ENCODE results near the gene TTYH3. TPM values are rescaled to one million over a fixed set of nuclear protein-coding genes. Genes with fewer than 3 reads are reported as not detected.
"Not testable (repeated sequence)": the region's sequence is repeated elsewhere in the genome, so short reads cannot be mapped to it uniquely, and the experiment has no call there.

Gene TTYH3
- total and polyA plus RNA-seq, 8 donors = 4.9 to 31.9 (median 8.6) TPM

GRCh38 chr7:2673934-2674333 is 42.1 kb downstream of the TTYH3 start:
- Histone ChIP-seq H3K9me3 (no peaks in the 10 kb centered on the region), H3K27me3 (no peaks in the 10 kb centered on the region), H3K4me1 (no peaks in the 10 kb centered on the region), H3K4me3 (no peak overlapping the region), H3K36me3 (no peaks in the 10 kb centered on the region), H3K27ac (no peak overlapping the region)
- ATAC-seq (no peak), DNase-seq (no peak), FAIRE-seq (no peak)
- TF ChIP-seq CTCF (IDR thresholded peaks at IDR 0.05) = no peak
- intact Hi-C loops (cut with DNase I) = no loop called here

GRCh38 chr7:2675256-2675764 is 43.5 kb downstream of the TTYH3 start:
- no peaks in the 10 kb centered on the region for H3K4me1 ChIP-seq
- FAIRE-seq (no peak), DNase-seq (peak in 1 of 6 donors; percentile 11), ATAC-seq (no peak)
- H3K27me3 ChIP-seq = no peaks in the 10 kb centered on the region
- WGBS, 2 donors = 79 to 91% methylated on average over 9 of the region's 9 CpGs
- H3K4me3 ChIP-seq = no peak overlapping the region
- H3K36me3 ChIP-seq = no peaks in the 10 kb centered on the region
- no peak overlapping the region for H3K27ac ChIP-seq
- intact Hi-C loops (cut with DNase I) = no loop called here
- H3K9me3 ChIP-seq = no peaks in the 10 kb centered on the region
- no peak for TF ChIP-seq CTCF (IDR thresholded peaks at IDR 0.05)

GRCh38 chr7:2676576-2676975 is 44.8 kb downstream of the TTYH3 start:
- H3K27ac ChIP-seq; H3K36me3 ChIP-seq; H3K27me3 ChIP-seq; H3K4me1 ChIP-seq; H3K4me3 ChIP-seq; ATAC-seq; H3K9me3 ChIP-seq; intact Hi-C loops (cut with DNase I); FAIRE-seq: not testable (repeated sequence)
- peak in 1 of 6 donors; percentile 31 for DNase-seq
- 72 to 88% methylated on average over 6 to 7 of the region's 8 CpGs for WGBS, 2 donors

- H3K36me3 ChIP-seq; H3K4me3 ChIP-seq; FAIRE-seq; ATAC-seq; H3K27ac ChIP-seq; DNase-seq; H3K4me1 ChIP-seq; H3K9me3 ChIP-seq; intact Hi-C loops (cut with DNase I); H3K27me3 ChIP-seq: not testable (repeated sequence)
- 82 to 87% methylated on average over 11 to 15 of the region's 15 CpGs for WGBS, 2 donors
Observed at GRCh38 chr7:2678454-2678853, 46.7 kb downstream of the TTYH3 start.

GRCh38 chr7:2679135-2680127 is 47.6 kb downstream of the TTYH3 start:
- FAIRE-seq, H3K4me1 ChIP-seq, H3K27ac ChIP-seq, H3K4me3 ChIP-seq, H3K36me3 ChIP-seq, DNase-seq, H3K27me3 ChIP-seq, H3K9me3 ChIP-seq: not testable (repeated sequence)
- WGBS, 2 donors = 47 to 57% methylated on average over 55 to 64 of the region's 64 CpGs
- intact Hi-C loops (cut with DNase I) = loop anchor here in 2 of 3 donors (10.0 kb wide), 2 partner anchors 205 to 225 kb away; partner anchors contain the start of gene GRIFIN (in 1 of the 2)
- ATAC-seq = peak; percentile 12 to 66 (median 32)

GRCh38 chr7:2680256-2680655 is 48.5 kb downstream of the TTYH3 start:
- 65 to 67% methylated on average over 11 to 13 of the region's 13 CpGs for WGBS, 2 donors
- DNase-seq (peak in 1 of 6 donors; percentile 65), ATAC-seq (no peak), FAIRE-seq (no peak)
- TF ChIP-seq CTCF (IDR thresholded peaks at IDR 0.05) = no peak
- H3K4me3 ChIP-seq = no peak overlapping the region
- no peaks in the 10 kb centered on the region for H3K27me3 ChIP-seq
- H3K4me1 ChIP-seq = no peaks in the 10 kb centered on the region
- no peaks in the 10 kb centered on the region for H3K36me3 ChIP-seq
- intact Hi-C loops (cut with DNase I) = loop anchor here in 2 of 3 donors (10.0 kb wide), 2 partner anchors 205 to 225 kb away; partner anchors contain the start of gene GRIFIN (in 1 of the 2)
- no peak overlapping the region for H3K27ac ChIP-seq
- H3K9me3 ChIP-seq = no peaks in the 10 kb centered on the region
